Measurements from ENCODE around the gene COL15A1.
"Not testable (repeated sequence)": the region's sequence is repeated elsewhere in the genome, so short reads cannot be mapped to it uniquely, and the experiment has no call there.

COL15A1 gene

DNA sequence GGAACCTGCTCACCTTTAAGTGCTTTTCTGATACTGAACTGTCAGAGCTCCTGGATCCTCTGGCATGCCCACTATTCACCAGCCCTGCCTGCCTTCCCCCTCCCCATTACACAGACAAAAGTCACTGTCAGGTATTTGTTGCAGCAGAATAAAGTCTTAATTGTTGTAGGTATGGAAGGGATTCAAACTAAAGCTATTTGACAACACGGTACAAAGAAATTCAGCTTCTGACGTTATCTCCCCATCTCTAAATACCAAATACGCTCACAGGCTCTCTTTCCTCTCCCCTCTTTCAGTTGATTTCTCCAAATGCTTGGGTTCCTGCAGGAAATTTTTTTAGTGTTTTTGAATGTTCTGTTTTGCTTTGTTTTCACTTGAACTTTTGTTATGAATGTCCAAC, 151.9 kb downstream of the COL15A1 start:
- no peak overlapping the region for H3K4me3 ChIP-seq (ENCODE audit: low read depth, low read length)
- DNase-seq, result no peak
- in situ Hi-C loops (cut with HindIII; ENCODE audit: low pct_ligation_motif_present, low sequenced_read_pairs), result no loop called here
- TF ChIP-seq, protein P1, sequence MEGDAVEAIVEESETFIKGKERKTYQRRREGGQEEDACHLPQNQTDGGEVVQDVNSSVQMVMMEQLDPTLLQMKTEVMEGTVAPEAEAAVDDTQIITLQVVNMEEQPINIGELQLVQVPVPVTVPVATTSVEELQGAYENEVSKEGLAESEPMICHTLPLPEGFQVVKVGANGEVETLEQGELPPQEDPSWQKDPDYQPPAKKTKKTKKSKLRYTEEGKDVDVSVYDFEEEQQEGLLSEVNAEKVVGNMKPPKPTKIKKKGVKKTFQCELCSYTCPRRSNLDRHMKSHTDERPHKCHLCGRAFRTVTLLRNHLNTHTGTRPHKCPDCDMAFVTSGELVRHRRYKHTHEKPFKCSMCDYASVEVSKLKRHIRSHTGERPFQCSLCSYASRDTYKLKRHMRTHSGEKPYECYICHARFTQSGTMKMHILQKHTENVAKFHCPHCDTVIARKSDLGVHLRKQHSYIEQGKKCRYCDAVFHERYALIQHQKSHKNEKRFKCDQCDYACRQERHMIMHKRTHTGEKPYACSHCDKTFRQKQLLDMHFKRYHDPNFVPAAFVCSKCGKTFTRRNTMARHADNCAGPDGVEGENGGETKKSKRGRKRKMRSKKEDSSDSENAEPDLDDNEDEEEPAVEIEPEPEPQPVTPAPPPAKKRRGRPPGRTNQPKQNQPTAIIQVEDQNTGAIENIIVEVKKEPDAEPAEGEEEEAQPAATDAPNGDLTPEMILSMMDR (IDR thresholded peaks at IDR 0.05; ENCODE audit: low read depth, low read length, missing control alignments), result no peak
- no peak overlapping the region for H3K27ac ChIP-seq
- no peaks in the 10 kb centered on the region for H3K27me3 ChIP-seq (replicated peaks)
- H3K36me3 ChIP-seq (replicated peaks), result no peaks in the 10 kb centered on the region

- DNase-seq, result no peak
- TF ChIP-seq, protein P1 (IDR thresholded peaks at IDR 0.05; ENCODE audit: low read depth, low read length, missing control alignments), result no peak
- in situ Hi-C loops (cut with HindIII; ENCODE audit: low pct_ligation_motif_present, low sequenced_read_pairs), result no loop called here
- H3K27ac ChIP-seq, result no peak overlapping the region
- H3K27me3 ChIP-seq (replicated peaks), result no peaks in the 10 kb centered on the region
- H3K36me3 ChIP-seq (replicated peaks), result no peaks in the 10 kb centered on the region
- no peak overlapping the region for H3K4me3 ChIP-seq (ENCODE audit: low read depth, low read length)
Observed at GRCh38 chr9:99096409-99096808, 152.7 kb downstream of the COL15A1 start.

- not testable (repeated sequence) for H3K27ac ChIP-seq
Observed at GRCh38 chr9:99099806-99100585, 156.3 kb downstream of the COL15A1 start.

DNA sequence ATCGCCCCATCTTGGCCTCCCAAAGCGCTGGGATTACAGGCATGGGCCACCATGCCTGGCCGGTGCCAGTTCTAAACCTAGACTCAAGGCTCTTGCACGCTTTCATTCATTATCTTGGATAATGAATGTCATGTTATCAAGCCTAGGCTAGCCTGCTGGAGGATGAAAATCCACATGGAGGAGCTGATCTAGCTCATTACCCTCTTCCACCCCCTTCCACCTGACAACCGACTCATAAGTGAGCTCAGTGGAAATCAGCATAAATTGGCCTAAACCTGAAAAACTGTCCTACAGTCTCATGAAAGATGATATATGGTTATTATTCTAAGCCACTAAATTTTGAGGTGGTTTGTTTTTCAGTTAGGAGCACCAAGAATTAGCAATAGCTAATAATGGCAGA, 157.6 kb downstream of the COL15A1 start:
- in situ Hi-C loops (cut with HindIII; ENCODE audit: low pct_ligation_motif_present, low sequenced_read_pairs), result no loop called here
- H3K27me3 ChIP-seq (replicated peaks), result no peaks in the 10 kb centered on the region
- H3K27ac ChIP-seq, result no peak overlapping the region
- H3K4me3 ChIP-seq (ENCODE audit: low read depth, low read length), result no peak overlapping the region
- TF ChIP-seq, protein P1 (IDR thresholded peaks at IDR 0.05; ENCODE audit: low read depth, low read length, missing control alignments), result no peak
- DNase-seq, result no peak
- no peaks in the 10 kb centered on the region for H3K36me3 ChIP-seq (replicated peaks)

More at GRCh38 chr9:99099806-99100585, 156.3 kb downstream of the COL15A1 start:
- H3K4me3 ChIP-seq (ENCODE audit: low read depth, low read length); H3K36me3 ChIP-seq (replicated peaks); H3K27me3 ChIP-seq (replicated peaks); in situ Hi-C loops (cut with HindIII; ENCODE audit: low pct_ligation_motif_present, low sequenced_read_pairs); DNase-seq: not testable (repeated sequence)

DNA sequence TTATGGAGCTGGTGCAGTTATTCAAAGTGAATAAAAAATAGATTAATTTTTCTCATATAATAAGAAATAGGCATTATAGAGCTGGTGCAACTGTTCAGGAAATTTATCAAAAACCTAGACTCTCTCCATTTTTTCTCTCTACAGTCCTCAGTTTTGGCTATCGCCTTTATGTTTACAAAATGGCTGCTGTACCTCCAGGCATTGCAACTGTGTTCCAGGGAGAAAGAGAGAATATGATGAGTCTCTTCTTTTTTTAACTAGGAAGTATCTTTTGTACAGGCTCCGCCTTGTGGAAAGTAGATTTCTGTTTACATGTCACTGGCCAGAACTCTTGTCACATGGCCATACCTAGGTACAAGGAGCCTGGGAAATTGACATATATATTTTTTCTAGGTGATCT, 158.1 kb downstream of the COL15A1 start:
- no peak overlapping the region for H3K4me3 ChIP-seq (ENCODE audit: low read depth, low read length)
- TF ChIP-seq, protein P1 (IDR thresholded peaks at IDR 0.05; ENCODE audit: low read depth, low read length, missing control alignments), result no peak
- DNase-seq, result no peak
- H3K27me3 ChIP-seq (replicated peaks), result no peaks in the 10 kb centered on the region
- no peak overlapping the region for H3K27ac ChIP-seq
- in situ Hi-C loops (cut with HindIII; ENCODE audit: low pct_ligation_motif_present, low sequenced_read_pairs), result no loop called here
- H3K36me3 ChIP-seq (replicated peaks), result no peaks in the 10 kb centered on the region

- Histone ChIP-seq H3K36me3 (replicated peaks) (no peaks in the 10 kb centered on the region), H3K27ac (no peak overlapping the region), H3K27me3 (replicated peaks) (no peaks in the 10 kb centered on the region), H3K4me3 (ENCODE audit: low read depth, low read length) (no peak overlapping the region)
- no peak for DNase-seq
- in situ Hi-C loops (cut with HindIII; ENCODE audit: low pct_ligation_motif_present, low sequenced_read_pairs), result no loop called here
- TF ChIP-seq, protein P1 (IDR thresholded peaks at IDR 0.05; ENCODE audit: low read depth, low read length, missing control alignments), result no peak
Observed at GRCh38 chr9:99103054-99103895, 159.6 kb downstream of the COL15A1 start.
